PC-9 (cell line): ENCODE results near the gene SLC39A13.

Experiments
- EZH2 ChIP-seq: fragments of 200-600 bp; sonication (generic); IDR thresholded peaks from 2 replicates; pipeline ENCODE4 v1.8.0; 2017; ENCODE audit warnings: antibody characterized with exemption, low read depth
- TF ChIP-seq, protein P1 (sequence below): fragments of 200-600 bp; sonication (generic); conservative IDR thresholded peaks from 2 replicates; pipeline ENCODE4 v1.6.1; 2017; ENCODE audit warnings: mixed run types, antibody characterized with exemption, mild to moderate bottlenecking, moderate library complexity

GRCh38 chr11:47413351-47413750 is 5.0 kb downstream of the SLC39A13 start:
- TF ChIP-seq, protein P1, sequence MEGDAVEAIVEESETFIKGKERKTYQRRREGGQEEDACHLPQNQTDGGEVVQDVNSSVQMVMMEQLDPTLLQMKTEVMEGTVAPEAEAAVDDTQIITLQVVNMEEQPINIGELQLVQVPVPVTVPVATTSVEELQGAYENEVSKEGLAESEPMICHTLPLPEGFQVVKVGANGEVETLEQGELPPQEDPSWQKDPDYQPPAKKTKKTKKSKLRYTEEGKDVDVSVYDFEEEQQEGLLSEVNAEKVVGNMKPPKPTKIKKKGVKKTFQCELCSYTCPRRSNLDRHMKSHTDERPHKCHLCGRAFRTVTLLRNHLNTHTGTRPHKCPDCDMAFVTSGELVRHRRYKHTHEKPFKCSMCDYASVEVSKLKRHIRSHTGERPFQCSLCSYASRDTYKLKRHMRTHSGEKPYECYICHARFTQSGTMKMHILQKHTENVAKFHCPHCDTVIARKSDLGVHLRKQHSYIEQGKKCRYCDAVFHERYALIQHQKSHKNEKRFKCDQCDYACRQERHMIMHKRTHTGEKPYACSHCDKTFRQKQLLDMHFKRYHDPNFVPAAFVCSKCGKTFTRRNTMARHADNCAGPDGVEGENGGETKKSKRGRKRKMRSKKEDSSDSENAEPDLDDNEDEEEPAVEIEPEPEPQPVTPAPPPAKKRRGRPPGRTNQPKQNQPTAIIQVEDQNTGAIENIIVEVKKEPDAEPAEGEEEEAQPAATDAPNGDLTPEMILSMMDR: no peak
- TF ChIP-seq EZH2: no peak
